ENCODE results near the gene MEGF11. TPM values are rescaled to one million over a fixed set of nuclear protein-coding genes. Genes with fewer than 3 reads are reported as not detected.
A peak's percentile ranks its signal among the peaks of the same experiment; 100 is the strongest.
"Not testable (repeated sequence)": the region's sequence is repeated elsewhere in the genome, so short reads cannot be mapped to it uniquely, and the experiment has no call there.

The MEGF11 gene
- total and polyA plus RNA-seq, 3 experiments from 2014 or later, result not detected

GRCh38 chr15:65981837-65982626 lies 271.5 kb downstream of the MEGF11 start:
- Histone ChIP-seq H3K9me3 (ENCODE audit: low read length) (no peaks in the 10 kb centered on the region), H3K27ac (ENCODE audit: low read depth, low read length) (no peak overlapping the region), H3K4me1 (ENCODE audit: insufficient read depth, low read length) (peaks cover 5% of the 10 kb centered on the region), H3K36me3 (ENCODE audit: insufficient read depth, low read length) (no peaks in the 10 kb centered on the region), H3K4me3 (ENCODE audit: low read length) (peak overlapping the region; percentile 19), H3K27me3 (ENCODE audit: insufficient read depth, low read length, poor library complexity, severe bottlenecking) (peaks cover 11% of the 10 kb centered on the region)
- Mint-ChIP-seq H3K4me3 (peak overlapping the region; percentile 21 to 81 (median 60)), H3K27me3 (peaks cover 29 to 32% of the 10 kb centered on the region in 2 donors), H3K36me3 (no peaks in the 10 kb centered on the region), H3K9me3 (no peaks in the 10 kb centered on the region), H3K27ac (peak overlapping the region in 1 of 8 donors; percentile 5), H3K4me1 (peaks cover 0 to 16% (median 8%) of the 10 kb centered on the region in 3 donors)
- peak; percentile 24 to 74 (median 43) for DNase-seq
- POLR2A ChIA-PET, result interaction anchor here (0.6 kb wide), 1 partner anchor 89 kb away, joined by 3 read pairs; no protein-coding TSS in a partner anchor
- CTCF ChIA-PET, result interaction anchor here (0.6 to 1.2 kb wide), 2 partner anchors 80 to 266 kb away, joined by 3 read pairs; no protein-coding TSS in a partner anchor

DNA sequence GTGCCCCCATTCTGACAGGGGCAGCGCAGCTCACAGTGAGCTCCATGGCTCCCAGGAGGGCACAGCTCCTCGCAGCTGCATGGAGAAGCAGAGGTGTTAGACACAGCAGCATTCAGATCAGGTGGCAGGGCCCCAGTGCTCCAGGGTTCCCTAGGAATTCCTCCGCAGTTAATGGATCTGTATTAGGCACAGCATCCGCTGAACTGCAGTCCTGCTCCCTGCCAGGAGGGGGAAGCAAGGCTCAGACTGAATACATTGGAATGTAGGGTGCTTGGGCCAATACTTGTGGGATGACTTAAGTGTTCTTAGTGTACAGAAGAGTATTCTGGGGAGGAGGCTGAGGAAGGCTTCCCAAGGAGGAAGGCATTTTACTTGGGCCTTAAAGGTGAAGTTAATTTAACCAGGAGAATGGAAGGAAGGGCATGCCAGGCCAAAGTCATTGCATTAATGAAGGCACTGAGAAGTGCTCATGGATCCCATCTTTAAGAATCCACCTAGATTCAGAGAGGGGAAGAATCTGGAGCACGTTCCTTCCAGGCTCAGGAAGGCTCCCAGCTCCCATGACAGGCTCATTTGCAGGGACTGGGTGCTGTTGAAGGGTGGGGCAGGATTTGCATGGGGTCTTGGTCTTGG lies 272.6 kb downstream of the MEGF11 start:
- ChIA-PET CTCF (interaction anchor here (1.0 kb wide), 1 partner anchor 10 kb away, joined by 4 read pairs; no protein-coding TSS in a partner anchor), POLR2A (interaction anchor here (0.6 kb wide), 1 partner anchor 88 kb away, joined by 3 read pairs; no protein-coding TSS in a partner anchor)
- peaks cover 0 to 16% (median 8%) of the 10 kb centered on the region in 3 donors for H3K4me1 Mint-ChIP-seq

GRCh38 chr15:65979837-65980236 lies 273.7 kb downstream of the MEGF11 start:
- DNase-seq, result no peak
- H3K27me3 Mint-ChIP-seq, result peaks cover 21 to 25% of the 10 kb centered on the region in 2 donors
- POLR2A ChIA-PET, result no interaction called here

More for the DNA sequence above, 272.6 kb downstream of the MEGF11 start:
- no peak for DNase-seq
- Histone ChIP-seq H3K27ac (ENCODE audit: low read depth, low read length) (no peak overlapping the region), H3K4me3 (ENCODE audit: low read length) (no peak overlapping the region), H3K4me1 (ENCODE audit: insufficient read depth, low read length) (peaks cover 5% of the 10 kb centered on the region), H3K9me3 (ENCODE audit: low read length) (no peaks in the 10 kb centered on the region), H3K36me3 (ENCODE audit: insufficient read depth, low read length) (no peaks in the 10 kb centered on the region), H3K27me3 (ENCODE audit: insufficient read depth, low read length, poor library complexity, severe bottlenecking) (peaks cover 11% of the 10 kb centered on the region)
- Mint-ChIP-seq H3K36me3 (no peaks in the 10 kb centered on the region), H3K4me3 (peak overlapping the region in 5 of 7 donors; percentile 9 to 73 (median 43)), H3K27ac (no peak overlapping the region), H3K9me3 (no peaks in the 10 kb centered on the region), H3K27me3 (peaks cover 24 to 26% of the 10 kb centered on the region in 2 donors)

DNA sequence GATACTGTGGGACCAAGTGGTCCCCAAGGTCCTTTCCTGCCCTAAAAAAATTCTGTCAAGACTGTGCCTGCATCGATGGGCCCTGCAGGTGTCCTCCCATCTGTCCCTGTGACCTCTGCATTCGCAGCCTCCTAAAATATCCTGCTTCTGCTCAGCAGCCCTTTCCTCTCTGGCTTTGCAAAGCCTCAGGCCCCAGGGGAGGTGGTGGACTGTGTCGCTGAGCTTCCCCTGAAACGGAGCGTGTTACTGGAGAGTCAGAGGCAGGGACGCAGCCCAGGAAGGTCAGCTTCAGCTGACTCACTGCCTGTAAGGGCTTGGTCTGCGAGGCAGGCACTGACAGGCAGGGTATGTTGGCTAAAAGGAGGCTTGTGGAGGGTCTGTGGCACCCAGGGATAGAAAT lies 274.2 kb downstream of the MEGF11 start:
- Mint-ChIP-seq H3K9me3 (no peaks in the 10 kb centered on the region), H3K4me1 (peaks cover 0 to 16% (median 8%) of the 10 kb centered on the region in 3 donors), H3K36me3 (no peaks in the 10 kb centered on the region), H3K27me3 (peaks cover 19 to 25% of the 10 kb centered on the region in 2 donors), H3K4me3 (no peak overlapping the region), H3K27ac (no peak overlapping the region)
- H3K4me1 ChIP-seq (ENCODE audit: insufficient read depth, low read length), result peaks cover 5% of the 10 kb centered on the region
- ChIA-PET POLR2A (no interaction called here), CTCF (no interaction called here)
- H3K4me3 ChIP-seq (ENCODE audit: low read length), result no peak overlapping the region
- H3K36me3 ChIP-seq (ENCODE audit: insufficient read depth, low read length), result no peaks in the 10 kb centered on the region
- no peaks in the 10 kb centered on the region for H3K9me3 ChIP-seq (ENCODE audit: low read length)
- H3K27me3 ChIP-seq (ENCODE audit: insufficient read depth, low read length, poor library complexity, severe bottlenecking), result peaks cover 11% of the 10 kb centered on the region
- DNase-seq, result no peak
- H3K27ac ChIP-seq (ENCODE audit: low read depth, low read length), result no peak overlapping the region

More at GRCh38 chr15:65979837-65980236, 273.7 kb downstream of the MEGF11 start:
- H3K9me3 Mint-ChIP-seq, result no peaks in the 10 kb centered on the region
- H3K27ac Mint-ChIP-seq, result no peak overlapping the region
- Histone ChIP-seq H3K36me3 (ENCODE audit: insufficient read depth, low read length) (no peaks in the 10 kb centered on the region), H3K9me3 (ENCODE audit: low read length) (no peaks in the 10 kb centered on the region), H3K27me3 (ENCODE audit: insufficient read depth, low read length, poor library complexity, severe bottlenecking) (peaks cover 11% of the 10 kb centered on the region), H3K4me1 (ENCODE audit: insufficient read depth, low read length) (peaks cover 5% of the 10 kb centered on the region), H3K4me3 (ENCODE audit: low read length) (no peak overlapping the region), H3K27ac (ENCODE audit: low read depth, low read length) (no peak overlapping the region)
- no peak overlapping the region for H3K4me3 Mint-ChIP-seq
- CTCF ChIA-PET, result interaction anchor here (1.0 kb wide), 1 partner anchor 11 kb away, joined by 4 read pairs; no protein-coding TSS in a partner anchor
- peaks cover 0 to 16% (median 8%) of the 10 kb centered on the region in 3 donors for H3K4me1 Mint-ChIP-seq
- no peaks in the 10 kb centered on the region for H3K36me3 Mint-ChIP-seq

- DNase-seq, result no peak
- Mint-ChIP-seq H3K27ac (no peak overlapping the region), H3K4me3 (no peak overlapping the region), H3K36me3 (no peaks in the 10 kb centered on the region), H3K4me1 (peaks cover 0 to 14% (median 8%) of the 10 kb centered on the region in 3 donors), H3K9me3 (no peaks in the 10 kb centered on the region), H3K27me3 (peaks cover 11 to 18% of the 10 kb centered on the region in 2 donors)
- H3K27me3 ChIP-seq (ENCODE audit: insufficient read depth, low read length, poor library complexity, severe bottlenecking), result peaks cover 3% of the 10 kb centered on the region
- ChIA-PET POLR2A (no interaction called here), CTCF (no interaction called here)
- no peak overlapping the region for H3K27ac ChIP-seq (ENCODE audit: low read depth, low read length)
- H3K9me3 ChIP-seq (ENCODE audit: low read length), result no peaks in the 10 kb centered on the region
- H3K4me3 ChIP-seq (ENCODE audit: low read length), result no peak overlapping the region
- no peaks in the 10 kb centered on the region for H3K36me3 ChIP-seq (ENCODE audit: insufficient read depth, low read length)
- H3K4me1 ChIP-seq (ENCODE audit: insufficient read depth, low read length), result peaks cover 5% of the 10 kb centered on the region
Observed at GRCh38 chr15:65978110-65978509, 275.4 kb downstream of the MEGF11 start.

DNA sequence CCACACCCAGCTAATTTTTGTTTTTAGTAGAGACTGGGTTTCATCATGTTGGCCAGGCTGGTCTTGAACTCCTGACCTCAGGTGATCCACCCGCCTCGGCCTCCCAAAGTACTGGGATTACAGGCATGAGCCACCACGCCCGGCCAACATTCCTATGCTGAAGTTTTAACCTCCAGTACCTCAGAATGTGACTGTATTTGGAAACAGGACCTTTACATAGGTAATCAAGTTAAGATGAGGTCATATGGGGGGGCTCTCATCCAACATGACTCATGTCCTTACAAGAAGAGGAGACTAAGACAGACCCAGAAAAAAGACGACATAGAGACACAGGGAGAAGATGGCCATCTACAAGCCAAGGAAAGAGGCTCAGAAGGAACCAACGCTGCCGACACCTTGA lies 277.4 kb downstream of the MEGF11 start:
- H3K4me1 ChIP-seq (ENCODE audit: insufficient read depth, low read length); DNase-seq; POLR2A ChIA-PET; H3K27me3 ChIP-seq (ENCODE audit: insufficient read depth, low read length, poor library complexity, severe bottlenecking); H3K4me1 Mint-ChIP-seq; H3K9me3 Mint-ChIP-seq; H3K27ac ChIP-seq (ENCODE audit: low read depth, low read length); H3K9me3 ChIP-seq (ENCODE audit: low read length); H3K4me3 Mint-ChIP-seq; H3K27ac Mint-ChIP-seq; H3K4me3 ChIP-seq (ENCODE audit: low read length); H3K36me3 Mint-ChIP-seq; H3K36me3 ChIP-seq (ENCODE audit: insufficient read depth, low read length): not testable (repeated sequence)
- CTCF ChIA-PET, result interaction anchor here (1.5 kb wide), 1 partner anchor 19 kb away, joined by 3 read pairs; no protein-coding TSS in a partner anchor
- H3K27me3 Mint-ChIP-seq, result peaks cover 10 to 25% of the 10 kb centered on the region in 2 donors

DNA sequence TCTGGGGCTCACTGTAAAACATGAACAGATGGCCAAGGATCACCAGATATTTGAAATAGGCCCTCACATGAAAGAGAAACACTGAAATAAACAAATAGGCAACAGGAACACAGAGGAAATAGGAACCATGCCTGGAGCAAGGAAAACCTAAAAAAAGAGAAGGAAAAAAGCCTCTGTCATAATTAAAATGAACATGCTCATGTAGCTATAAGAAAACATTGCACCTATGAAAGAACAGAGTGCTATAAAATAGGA lies 281.9 kb downstream of the MEGF11 start:
- CTCF ChIA-PET, result no interaction called here
- peaks cover 24 to 66% of the 10 kb centered on the region in 2 donors for H3K27me3 Mint-ChIP-seq

More for the DNA sequence above, 281.9 kb downstream of the MEGF11 start:
- no peaks in the 10 kb centered on the region for H3K9me3 Mint-ChIP-seq
- H3K4me3 ChIP-seq (ENCODE audit: low read length), result no peak overlapping the region
- no peak overlapping the region for H3K4me3 Mint-ChIP-seq
- no peaks in the 10 kb centered on the region for H3K36me3 ChIP-seq (ENCODE audit: insufficient read depth, low read length)
- no peak for DNase-seq
- H3K36me3 Mint-ChIP-seq, result no peaks in the 10 kb centered on the region
- POLR2A ChIA-PET, result no interaction called here
- no peak overlapping the region for H3K27ac ChIP-seq (ENCODE audit: low read depth, low read length)
- no peaks in the 10 kb centered on the region for H3K4me1 ChIP-seq (ENCODE audit: insufficient read depth, low read length)
- H3K9me3 ChIP-seq (ENCODE audit: low read length), result no peaks in the 10 kb centered on the region
- H3K27ac Mint-ChIP-seq, result no peak overlapping the region
- H3K27me3 ChIP-seq (ENCODE audit: insufficient read depth, low read length, poor library complexity, severe bottlenecking), result peaks cover 18% of the 10 kb centered on the region
- no peaks in the 10 kb centered on the region for H3K4me1 Mint-ChIP-seq
